Astrocyte of the spinal cord (primary cell): ENCODE data around the gene NOM1.
"Not testable (repeated sequence)": the region's sequence is repeated elsewhere in the genome, so short reads cannot be mapped to it uniquely, and the experiment has no call there.

Source experiments
- DNase-seq: peaks from one replicate; pipeline ENCODE4 v3.0.0; 2011; ENCODE audit warnings: low read depth, low spot score
- H3K4me3 ChIP-seq: 2 replicates; pipeline ENCODE4 v1.5.1; 2011; ENCODE audit warnings: low read depth, mild to moderate bottlenecking, low read length, moderate library complexity
- in situ Hi-C: cut with HindIII; loops from 2 replicates; pipeline ENCODE4 v1.10.0; 2017; ENCODE audit warnings: low sequenced_read_pairs
- TF ChIP-seq, protein P1 (sequence below): IDR thresholded peaks from 2 replicates; pipeline ENCODE4 v1.5.1; 2012; ENCODE audit warnings: low read depth, mild to moderate bottlenecking, low read length, inconsistent platforms

Gene NOM1

GRCh38 chr7:156929789-156930539 is 19.5 kb upstream of the NOM1 start:
- TF ChIP-seq, protein P1, sequence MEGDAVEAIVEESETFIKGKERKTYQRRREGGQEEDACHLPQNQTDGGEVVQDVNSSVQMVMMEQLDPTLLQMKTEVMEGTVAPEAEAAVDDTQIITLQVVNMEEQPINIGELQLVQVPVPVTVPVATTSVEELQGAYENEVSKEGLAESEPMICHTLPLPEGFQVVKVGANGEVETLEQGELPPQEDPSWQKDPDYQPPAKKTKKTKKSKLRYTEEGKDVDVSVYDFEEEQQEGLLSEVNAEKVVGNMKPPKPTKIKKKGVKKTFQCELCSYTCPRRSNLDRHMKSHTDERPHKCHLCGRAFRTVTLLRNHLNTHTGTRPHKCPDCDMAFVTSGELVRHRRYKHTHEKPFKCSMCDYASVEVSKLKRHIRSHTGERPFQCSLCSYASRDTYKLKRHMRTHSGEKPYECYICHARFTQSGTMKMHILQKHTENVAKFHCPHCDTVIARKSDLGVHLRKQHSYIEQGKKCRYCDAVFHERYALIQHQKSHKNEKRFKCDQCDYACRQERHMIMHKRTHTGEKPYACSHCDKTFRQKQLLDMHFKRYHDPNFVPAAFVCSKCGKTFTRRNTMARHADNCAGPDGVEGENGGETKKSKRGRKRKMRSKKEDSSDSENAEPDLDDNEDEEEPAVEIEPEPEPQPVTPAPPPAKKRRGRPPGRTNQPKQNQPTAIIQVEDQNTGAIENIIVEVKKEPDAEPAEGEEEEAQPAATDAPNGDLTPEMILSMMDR: no peak
- in situ Hi-C loops: no loop called here
- no peak for DNase-seq
- no peak overlapping the region for H3K4me3 ChIP-seq

- no peak for DNase-seq
- no peak overlapping the region for H3K4me3 ChIP-seq
- in situ Hi-C loops: no loop called here
- TF ChIP-seq, protein P1: no peak
Observed at GRCh38 chr7:156932006-156932405, 17.5 kb upstream of the NOM1 start.

- no peak overlapping the region for H3K4me3 ChIP-seq
- TF ChIP-seq, protein P1: no peak
- in situ Hi-C loops: no loop called here
- DNase-seq: no peak
Observed at GRCh38 chr7:156935250-156935649, 14.3 kb upstream of the NOM1 start.

DNA sequence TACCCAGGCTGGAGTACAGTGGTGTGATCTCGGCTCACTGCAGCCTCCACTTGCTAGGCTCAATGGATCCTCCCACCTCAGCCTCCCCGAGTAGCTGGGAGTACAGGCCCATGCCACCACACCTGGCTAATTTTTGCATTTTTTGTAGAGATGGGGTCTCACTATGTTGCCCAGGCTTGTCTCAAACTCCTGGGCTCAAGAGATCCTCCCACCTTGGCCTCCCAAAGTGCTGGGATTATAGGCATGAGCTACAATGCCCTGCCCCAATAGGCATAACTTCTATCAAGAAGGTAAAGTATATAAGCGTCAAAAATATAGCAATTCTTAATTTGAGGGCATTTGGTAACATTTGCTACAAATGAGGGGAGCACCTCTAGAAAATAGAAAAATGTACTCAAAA is 12.7 kb upstream of the NOM1 start:
- in situ Hi-C loops, DNase-seq, H3K4me3 ChIP-seq: not testable (repeated sequence)

DNA sequence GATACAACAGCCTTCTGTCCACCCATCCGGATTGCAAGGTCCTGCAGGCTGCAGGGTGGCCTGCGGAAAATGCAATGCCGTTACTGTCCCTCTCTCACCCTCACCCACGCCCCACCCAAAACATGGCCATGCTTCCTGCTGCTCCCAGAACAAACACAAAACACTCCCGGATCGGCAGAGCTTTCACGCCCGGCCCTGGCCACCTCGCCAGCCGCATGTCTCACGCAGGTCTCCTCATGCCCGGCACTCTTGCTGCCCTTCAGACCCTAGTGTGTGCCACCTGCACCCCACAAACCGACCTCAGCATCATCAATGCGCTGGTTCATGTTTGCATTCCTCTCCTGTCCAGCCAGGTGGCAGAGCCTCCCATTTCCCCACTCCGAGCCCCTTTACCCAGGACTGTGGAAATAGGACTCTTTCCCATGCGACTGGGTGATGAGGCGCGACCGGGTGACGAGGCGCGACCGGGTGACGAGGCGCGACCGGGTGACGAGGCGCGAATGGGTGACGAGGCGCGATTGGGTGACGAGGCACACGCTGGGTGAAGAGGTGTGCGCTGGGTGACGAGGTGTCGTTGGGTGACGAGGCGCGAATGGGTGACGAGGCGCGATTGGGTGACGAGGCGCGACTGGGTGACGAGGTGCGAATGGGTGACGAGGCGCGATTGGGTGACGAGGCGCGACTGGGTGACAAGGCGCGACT is 8.9 kb upstream of the NOM1 start:
- TF ChIP-seq, protein P1: no peak
- no peak overlapping the region for H3K4me3 ChIP-seq
- no peak for DNase-seq
- in situ Hi-C loops: no loop called here

- TF ChIP-seq, protein P1: no peak
- no peak for DNase-seq
- no peak overlapping the region for H3K4me3 ChIP-seq
- in situ Hi-C loops: no loop called here
Observed at GRCh38 chr7:156941393-156942182, 7.9 kb upstream of the NOM1 start.
